K562 (cell line): ENCODE measurements around the gene MYO15B.

Experiments used
- BDP1 ChIP-seq: IDR thresholded peaks from 3 replicates; pipeline ENCODE4 v1.6.1; 2011; ENCODE audit not compliant: insufficient read length, insufficient read depth
- E2F3 ChIP-seq: fragments of 250-450 bp; sonication (Bioruptor Pico); IDR thresholded peaks from 2 replicates; pipeline ENCODE4 v1.4.0; 2020; ENCODE audit warnings: mild to moderate bottlenecking
- EGR1 ChIP-seq: fragments of 450-650 bp; conservative IDR thresholded peaks from 2 replicates; pipeline ENCODE4 v1.6.1; 2017; ENCODE audit warnings: mild to moderate bottlenecking
- MTA3 ChIP-seq: fragments of 450-650 bp; formaldehyde crosslinking; IDR thresholded peaks from 2 replicates; pipeline ENCODE4 v1.6.1; 2017; ENCODE audit warnings: mild to moderate bottlenecking, borderline replicate concordance
- MXI1 ChIP-seq: IDR thresholded peaks from 2 replicates; pipeline ENCODE4 v1.6.1; 2011; ENCODE audit warnings: low read depth, mild to moderate bottlenecking, improper control_type of control experiment, low read length
- MYC ChIP-seq, 2 experiments: fragments of 250-450 bp in 1 of 2; sonication (Bioruptor Pico) in 1 of 2; IDR thresholded peaks; 2 replicates each; pipeline versions ENCODE4 v1.5.1 to v1.6.1; 2012 to 2021; ENCODE audit warnings: low read depth in 2 of 2, borderline replicate concordance in 1 of 2, improper control_type of control experiment in 1 of 2, low read length in 1 of 2, mild to moderate bottlenecking in 1 of 2, moderate library complexity in 1 of 2
- NBN ChIP-seq: fragments of 450-650 bp; IDR thresholded peaks from 2 replicates; pipeline ENCODE4 v1.6.1; 2016; ENCODE audit warnings: low read depth, mild to moderate bottlenecking
- POLR2A ChIP-seq: fragments of 450-650 bp; conservative IDR thresholded peaks from 2 replicates; pipeline ENCODE4 v1.6.1; 2016
- POU5F1 ChIP-seq: fragments of 150-350 bp; IDR thresholded peaks from 2 replicates; pipeline ENCODE4 v1.6.1; 2014; ENCODE audit warnings: borderline replicate concordance, low read length, low read depth, mild to moderate bottlenecking; ENCODE audit not compliant: partially characterized antibody
- YY1 ChIP-seq, 3 experiments: IDR thresholded peaks; 2 replicates each; pipeline ENCODE4 v1.6.1; 2011; ENCODE audit warnings: low read length in 2 of 3, mild to moderate bottlenecking in 2 of 3, moderate library complexity in 2 of 3, borderline replicate concordance in 1 of 3, control low read depth in 1 of 3, low read depth in 1 of 3; ENCODE audit not compliant: insufficient read depth in 3 of 3, insufficient replicate concordance in 2 of 3, control insufficient read depth in 1 of 3, insufficient read length in 1 of 3; ENCODE audit errors: extremely low read depth in 1 of 3
- ZNF253 ChIP-seq: fragments of 250-450 bp; sonication (Bioruptor Pico); conservative IDR thresholded peaks from 2 replicates; pipeline ENCODE4 v1.6.1; 2021; ENCODE audit warnings: mild to moderate bottlenecking
- TF ChIP-seq, protein P1 (sequence below): sonication (generic); formaldehyde crosslinking; IDR thresholded peaks from 2 replicates; pipeline ENCODE4 v1.8.0; 2022; ENCODE audit warnings: missing genetic modification reagents, mild to moderate bottlenecking, borderline replicate concordance

DNA sequence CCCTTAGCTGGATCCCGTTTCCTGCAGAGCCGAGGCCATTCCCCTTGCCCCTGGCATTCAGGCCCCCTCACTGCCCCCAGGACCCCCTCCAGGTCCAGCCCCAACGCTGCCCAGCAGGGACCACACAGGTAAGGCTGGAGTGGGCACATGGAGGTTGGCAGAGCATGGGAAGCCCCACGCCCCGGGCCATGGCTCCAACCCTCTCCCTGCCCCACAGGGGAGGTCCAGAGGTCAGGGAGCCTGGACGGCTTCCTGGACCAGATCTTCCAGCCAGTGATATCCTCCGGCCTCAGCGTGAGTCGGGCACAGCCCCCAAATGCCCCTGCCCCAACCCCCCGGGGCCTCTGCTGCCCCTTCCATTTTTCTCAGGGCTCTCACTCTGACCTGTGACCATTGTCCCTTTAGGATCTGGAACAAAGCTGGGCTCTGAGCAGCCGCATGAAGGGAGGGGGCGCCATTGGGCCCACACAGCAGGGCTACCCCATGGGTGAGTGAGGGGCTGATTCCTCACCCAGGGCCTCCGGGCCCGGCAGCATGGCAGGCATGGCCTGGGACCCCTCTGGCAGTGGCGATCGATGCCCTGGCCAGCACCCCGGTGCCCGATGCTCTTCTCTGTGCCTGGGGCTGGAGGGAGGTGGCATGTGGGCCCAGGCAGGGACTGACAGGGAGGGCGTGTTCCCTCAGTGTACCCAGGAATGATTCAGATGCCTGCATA, 27.1 kb downstream of the MYO15B start:
- TF ChIP-seq EGR1 = no peak
- TF ChIP-seq ZNF253 (CRISPR knock-in tag) = no peak
- no peak for TF ChIP-seq MYC (IDR thresholded peaks at IDR 0.05; ENCODE audit: low read depth, low read length)
- TF ChIP-seq MYC (CRISPR knock-in tag; IDR thresholded peaks at IDR 0.05; ENCODE audit: borderline replicate concordance, low read depth) = no peak
- no peak for TF ChIP-seq BDP1
- TF ChIP-seq E2F3 (CRISPR knock-in tag) = no peak
- TF ChIP-seq, protein P1, sequence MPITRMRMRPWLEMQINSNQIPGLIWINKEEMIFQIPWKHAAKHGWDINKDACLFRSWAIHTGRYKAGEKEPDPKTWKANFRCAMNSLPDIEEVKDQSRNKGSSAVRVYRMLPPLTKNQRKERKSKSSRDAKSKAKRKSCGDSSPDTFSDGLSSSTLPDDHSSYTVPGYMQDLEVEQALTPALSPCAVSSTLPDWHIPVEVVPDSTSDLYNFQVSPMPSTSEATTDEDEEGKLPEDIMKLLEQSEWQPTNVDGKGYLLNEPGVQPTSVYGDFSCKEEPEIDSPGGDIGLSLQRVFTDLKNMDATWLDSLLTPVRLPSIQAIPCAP (CRISPR knock-in tag) = no peak
- TF ChIP-seq POU5F1 = no peak
- no peak for TF ChIP-seq POLR2A
- TF ChIP-seq MXI1 = no peak
- no peak for TF ChIP-seq YY1 (IDR thresholded peaks at IDR 0.05; ENCODE audit: borderline replicate concordance in 1 of 3, control insufficient read depth in 1 of 3, extremely low read depth in 1 of 3, insufficient read depth in 3 of 3, insufficient read length in 1 of 3, insufficient replicate concordance in 2 of 3, low read depth in 1 of 3, low read length in 2 of 3)
- no peak for TF ChIP-seq MTA3
- TF ChIP-seq NBN = no peak
